Activated CD4-positive, alpha-beta T cell treated with anti-CD3 and anti-CD28 coated beads, Interleukin-2, amount 50 U/mL, for 48 hours (primary cell): Measurements from ENCODE around the gene LAMB4.

Experiments used
- DNase-seq, 2 experiments: peaks; one replicate each; pipeline ENCODE4 v3.0.0-alpha.2; 2020

The LAMB4 gene

DNA sequence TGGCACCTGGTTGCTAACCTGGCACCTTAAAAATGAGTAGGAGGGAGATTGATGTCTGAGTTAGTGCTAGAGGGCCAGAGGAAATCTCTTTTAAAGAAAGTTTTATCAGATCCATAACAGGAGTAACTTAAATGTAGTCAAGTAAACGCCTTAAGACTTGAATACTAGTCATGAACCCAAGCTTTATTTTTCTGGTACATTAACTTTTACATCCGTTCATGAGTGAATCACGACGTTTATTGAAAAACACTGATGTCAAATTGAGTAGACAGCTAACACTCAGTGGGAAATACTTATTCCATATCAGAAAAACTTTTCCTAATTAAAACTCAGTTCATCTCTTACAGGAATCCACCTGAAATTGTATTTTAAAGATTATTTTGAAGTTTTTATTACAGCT is 120.3 kb downstream of the LAMB4 start:
- DNase-seq = no peak

DNA sequence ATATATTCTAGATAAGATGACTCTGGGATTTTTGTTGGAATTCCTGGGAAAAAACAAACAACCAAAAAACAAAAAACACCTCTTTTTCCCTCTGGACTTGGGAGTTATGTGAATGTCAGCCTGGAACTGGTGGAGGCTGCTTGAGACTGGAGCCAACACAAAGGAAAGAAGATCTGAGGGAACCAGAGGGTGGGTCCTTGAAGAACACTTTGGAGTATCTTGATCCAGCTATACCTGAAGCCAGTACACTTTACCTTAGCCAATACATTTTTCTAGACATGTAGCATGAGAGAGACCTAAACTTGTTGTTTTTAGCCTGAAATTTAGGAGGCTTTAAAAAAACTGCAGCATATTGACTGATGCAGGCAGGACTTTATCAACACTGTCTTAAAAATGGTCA is 121.3 kb downstream of the LAMB4 start:
- no peak for DNase-seq

DNA sequence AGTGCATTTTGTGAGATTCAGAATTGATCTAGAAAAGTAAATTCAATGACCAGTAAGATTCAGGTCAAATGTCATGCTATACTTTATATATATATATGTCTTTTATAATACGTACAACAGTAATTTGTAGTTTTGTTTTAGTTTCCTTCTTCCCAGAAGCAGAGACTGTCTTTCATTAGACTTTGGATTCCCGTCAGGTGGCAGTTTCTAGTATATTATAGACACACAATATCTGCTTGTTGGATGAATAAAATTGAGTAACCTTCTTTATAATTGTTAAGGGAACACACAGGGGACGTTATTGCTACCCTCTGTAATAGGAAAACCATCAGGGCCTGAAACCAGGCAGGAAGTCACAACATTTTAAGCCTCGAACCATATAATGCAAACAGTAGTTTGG is 121.9 kb downstream of the LAMB4 start:
- no peak for DNase-seq

DNA sequence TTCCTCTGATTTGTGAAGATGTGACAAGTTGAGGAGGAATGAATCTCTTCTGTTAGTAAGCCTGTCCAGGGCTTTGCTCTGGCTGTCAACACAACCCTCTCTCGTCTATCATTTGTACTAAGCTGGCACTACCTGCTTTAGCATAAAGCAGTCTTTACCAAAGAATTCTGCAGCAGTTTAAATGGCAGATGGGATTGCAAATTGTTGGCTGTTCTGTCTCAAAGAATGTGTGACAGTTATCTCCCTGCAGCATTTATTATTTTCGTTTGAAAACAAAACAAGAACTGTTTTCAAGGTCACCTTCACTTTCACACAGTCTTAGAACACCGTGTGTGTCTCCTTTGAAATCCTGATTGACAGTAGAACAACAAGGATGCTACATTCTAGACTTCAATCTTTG is 122.4 kb downstream of the LAMB4 start:
- no peak for DNase-seq

DNA sequence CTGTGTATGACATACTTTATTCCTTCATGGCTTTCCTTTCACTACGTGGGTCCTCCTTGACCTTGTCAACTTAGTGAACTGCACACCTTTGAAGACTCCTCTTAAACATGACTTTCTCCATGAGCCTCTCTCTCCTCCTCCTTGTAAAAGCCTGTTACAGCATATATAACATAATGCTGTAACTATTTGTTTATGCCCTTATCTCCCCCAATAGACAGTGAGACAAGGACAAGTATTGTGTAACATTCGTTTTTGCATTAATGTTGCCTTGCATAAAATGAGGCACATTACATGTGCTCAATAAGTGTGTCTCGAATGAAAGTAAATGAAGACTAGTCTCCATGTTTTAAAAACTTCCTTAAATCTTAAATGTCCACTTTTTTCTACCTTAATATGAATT is 122.9 kb downstream of the LAMB4 start:
- DNase-seq = no peak

DNA sequence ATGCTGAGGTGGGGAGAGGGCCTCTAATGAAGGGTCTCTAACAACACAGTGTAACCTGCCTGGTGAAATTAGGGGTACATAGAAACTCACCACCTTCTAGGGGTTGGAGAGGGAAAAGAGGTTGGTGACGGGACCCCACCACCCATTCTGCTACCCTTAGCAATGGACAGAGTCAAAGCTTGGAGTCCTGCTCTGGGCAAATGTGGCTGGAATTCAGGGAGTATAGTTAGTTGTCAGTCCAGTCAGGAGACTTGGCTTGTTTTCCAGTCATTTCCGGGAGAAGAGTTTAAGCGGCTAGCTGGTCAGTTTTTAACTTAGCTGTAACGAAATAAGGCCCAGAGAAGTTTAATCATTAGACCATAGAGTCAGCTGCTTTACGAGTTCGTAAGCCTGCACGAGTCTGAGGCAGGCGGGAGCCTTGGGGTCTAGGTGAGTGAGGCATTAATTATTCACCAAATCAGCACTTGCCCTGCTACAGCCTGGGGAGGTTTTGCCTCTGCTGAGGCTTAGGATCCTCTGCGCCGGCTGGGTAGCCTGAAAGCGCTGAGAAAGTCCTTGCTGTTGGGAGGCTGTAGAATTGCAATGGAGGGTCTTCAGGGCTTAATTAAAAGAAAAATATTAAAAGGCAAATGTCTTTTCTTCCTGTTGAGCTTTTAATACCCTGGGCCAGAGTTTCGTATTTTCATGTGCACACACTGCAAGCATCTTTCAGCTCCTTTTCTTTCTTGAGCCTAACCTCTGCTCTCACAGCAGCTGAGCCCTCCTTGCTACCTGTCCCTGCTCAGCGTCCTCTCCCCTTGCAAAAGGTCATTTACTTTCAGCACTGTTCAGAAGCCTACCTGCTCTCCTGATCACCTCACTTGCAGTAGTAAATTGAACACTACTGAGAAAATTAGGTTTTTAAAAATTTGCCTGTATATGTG is 125.7 kb downstream of the LAMB4 start:
- no peak for DNase-seq

DNA sequence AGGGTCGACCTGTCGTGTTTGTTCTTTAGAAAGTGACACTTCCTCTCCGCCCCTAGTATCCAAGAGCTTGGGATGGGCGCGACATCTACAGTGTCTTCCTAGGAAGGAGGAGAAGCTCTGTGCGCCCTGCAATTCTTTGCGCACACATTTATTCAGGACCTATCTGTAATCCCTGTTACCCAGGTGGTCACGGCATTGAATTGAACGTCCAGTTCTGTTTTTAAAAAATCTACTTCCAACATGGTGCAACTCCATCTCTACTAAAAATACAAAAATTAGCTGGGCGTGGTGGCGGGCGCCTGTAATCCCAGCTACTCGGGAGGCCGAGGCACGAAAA is 126.6 kb downstream of the LAMB4 start:
- no peak for DNase-seq

DNA sequence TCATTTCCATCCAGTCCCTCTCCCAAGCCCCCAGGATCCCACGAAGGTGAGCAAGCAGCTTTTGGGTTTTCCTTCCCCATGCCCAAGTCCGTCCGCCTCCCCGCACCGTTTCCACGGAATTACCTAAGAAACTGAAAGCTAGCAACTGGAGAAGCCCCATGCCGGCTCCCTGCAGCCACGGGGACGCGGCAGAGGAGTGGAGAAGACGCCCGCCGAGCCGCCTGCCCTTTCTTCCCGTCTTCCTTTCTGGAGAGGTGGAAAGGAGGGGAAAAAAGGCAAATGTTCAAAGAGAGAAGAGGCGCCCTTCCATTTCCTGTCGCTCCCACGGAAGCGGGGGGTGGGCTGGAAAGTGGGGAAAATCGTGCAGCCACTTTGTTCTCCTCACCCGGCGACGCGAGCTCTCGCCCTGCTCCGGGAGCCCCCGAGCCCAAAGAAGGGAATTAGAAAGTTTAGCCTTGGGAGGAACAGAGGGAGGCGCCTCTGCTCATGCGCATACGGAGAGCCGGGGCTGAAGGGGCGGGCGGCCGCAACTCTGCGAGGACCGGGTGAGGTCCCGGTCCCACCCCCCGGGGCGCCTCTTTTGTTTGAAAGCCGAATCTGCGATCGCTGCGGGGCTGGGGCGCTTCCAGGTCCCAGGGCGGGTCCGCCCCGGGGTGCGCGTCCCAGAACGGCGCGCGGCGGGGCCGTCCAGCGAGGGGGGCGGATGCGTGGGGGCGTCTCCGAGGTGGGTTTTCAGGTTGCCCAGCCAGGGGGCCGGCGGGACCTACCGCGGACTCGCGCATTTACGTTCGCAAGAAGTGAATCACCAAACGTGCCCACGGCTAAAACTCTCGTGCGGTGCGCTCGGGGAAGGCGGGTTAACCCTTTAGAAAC is 127.2 kb downstream of the LAMB4 start, which contains the start of gene LAMB1:
TSS of gene LAMB1 (minus strand) at position 436 of the 873 bp plus-strand sequence. CDS start at position 160, 276 bp downstream.
- peak; percentile 11 to 14 for DNase-seq

DNA sequence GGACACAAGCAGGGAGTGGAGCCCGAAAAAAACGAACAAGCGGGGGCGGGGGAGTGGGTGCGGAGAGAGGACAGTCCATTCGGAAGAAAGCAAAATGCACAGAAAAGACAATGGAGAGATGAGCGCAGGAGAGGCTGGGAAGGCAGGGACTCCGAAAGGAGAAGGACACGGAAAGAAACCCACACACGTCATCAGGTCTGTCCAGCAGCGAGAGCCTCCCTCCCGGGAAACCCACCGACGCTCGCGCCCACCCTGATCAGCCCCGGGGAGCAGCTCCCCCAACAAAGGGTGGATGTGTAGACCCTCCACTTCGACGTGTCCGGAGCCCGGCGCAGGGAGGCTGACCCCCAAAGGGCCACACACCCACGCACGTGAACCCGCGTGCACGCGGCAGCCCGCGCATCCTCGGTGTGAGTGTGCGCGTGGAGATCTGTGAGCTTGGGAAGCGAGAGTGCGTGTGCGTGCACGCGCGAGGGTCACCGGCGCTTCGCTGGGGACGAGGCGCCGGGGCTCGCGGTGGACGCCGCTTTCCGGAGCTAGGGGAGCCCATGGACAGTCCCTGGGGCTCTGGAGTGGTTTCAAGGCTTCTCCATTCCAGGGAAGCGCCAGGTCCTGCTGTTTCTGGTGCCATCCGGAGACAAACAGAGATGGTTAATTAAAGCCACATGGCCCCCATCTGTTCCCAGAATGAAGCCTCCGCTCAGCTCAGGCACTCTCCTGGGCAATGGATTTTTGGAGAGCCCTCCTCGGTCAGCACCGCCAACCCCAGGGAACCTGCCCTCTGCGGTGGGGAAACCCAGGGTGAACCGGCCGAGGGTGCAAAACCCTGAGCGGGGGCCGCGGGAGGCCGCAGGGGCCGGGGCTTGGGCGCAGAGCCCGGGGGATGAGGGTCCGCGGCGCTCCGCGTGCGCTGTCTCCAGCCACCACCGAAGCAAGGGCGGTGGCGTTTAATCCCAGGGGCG is 128.1 kb downstream of the LAMB4 start:
- DNase-seq = peak in 1 of 2 experiments; percentile 5

DNA sequence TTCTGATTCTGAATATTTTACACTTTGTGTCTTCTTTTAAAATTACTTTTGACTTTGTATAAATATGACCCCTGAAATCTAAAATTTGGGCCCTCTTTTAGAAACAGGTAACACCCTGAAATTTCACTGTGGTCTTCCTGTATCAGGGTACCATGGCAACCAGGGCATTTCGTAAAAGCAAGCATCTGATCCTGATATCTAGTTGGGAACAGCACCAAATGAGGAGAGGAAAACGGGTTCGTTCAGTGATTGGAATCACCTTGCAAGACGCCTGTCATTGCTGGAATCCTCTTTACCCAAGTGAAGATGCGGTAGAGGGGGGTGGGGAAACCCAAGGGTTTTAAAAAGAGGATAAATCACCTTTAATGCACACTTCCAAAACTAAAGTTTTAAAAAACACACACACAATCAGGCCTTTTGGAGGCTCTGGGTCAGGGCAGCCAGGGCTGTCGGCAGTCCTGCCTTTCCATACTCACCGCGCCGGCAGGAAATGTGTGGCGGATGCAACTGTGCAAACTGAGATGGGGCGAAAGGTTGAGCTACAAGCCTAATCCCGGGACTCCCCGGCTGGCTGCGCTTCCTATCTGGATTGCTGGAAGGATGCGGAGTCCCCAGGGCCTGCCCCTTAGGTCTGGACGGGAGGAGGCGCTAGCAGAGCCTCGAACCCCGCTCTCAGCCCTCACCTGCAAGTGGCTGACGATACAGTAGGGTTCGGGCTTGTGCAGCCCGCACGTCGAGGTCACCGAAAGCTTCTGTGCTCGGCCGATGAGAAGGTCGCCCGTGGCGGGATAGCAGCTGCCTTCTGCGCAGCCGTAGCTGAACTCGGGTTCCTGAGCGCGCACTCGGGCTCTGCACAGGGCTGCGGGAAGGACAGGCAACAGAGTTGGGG is 129.0 kb downstream of the LAMB4 start:
- peak; percentile 5 to 6 for DNase-seq

DNA sequence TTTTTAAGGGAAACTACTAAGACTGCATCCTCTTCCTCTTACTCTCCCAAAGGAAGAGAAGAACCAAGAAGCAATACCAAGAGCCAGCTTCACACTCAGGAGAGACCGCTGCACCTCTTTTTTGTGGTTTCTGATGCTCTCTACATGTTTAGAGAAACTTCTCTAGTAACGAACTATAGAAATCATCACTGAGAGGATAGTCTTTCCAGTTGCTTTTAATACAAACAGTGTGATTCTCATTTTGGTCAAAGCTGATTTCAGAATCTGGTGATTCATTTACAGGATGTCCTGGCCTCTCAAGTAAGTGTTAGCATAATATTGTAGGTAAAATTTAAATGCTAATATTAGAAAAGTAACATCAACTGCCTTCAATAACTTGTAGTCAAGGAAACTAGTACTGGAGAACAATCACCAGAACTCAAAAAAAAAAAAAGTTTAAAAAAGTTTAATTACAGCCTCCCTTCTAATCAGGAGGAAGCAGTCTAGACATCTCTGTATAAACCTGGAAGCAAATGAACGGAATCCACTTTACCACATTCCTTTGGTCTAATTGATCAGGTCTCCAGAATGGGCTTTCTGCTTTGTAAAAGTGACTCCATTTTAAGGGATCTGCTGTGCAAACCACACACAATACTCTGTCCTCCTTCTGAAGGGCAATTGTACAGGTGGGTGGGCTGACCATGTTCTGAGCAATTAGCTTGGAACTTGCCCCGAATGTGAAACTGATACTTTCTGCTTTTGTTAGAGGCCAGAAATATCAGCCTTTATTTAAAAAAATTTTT is 130.2 kb downstream of the LAMB4 start:
- DNase-seq = no peak

DNA sequence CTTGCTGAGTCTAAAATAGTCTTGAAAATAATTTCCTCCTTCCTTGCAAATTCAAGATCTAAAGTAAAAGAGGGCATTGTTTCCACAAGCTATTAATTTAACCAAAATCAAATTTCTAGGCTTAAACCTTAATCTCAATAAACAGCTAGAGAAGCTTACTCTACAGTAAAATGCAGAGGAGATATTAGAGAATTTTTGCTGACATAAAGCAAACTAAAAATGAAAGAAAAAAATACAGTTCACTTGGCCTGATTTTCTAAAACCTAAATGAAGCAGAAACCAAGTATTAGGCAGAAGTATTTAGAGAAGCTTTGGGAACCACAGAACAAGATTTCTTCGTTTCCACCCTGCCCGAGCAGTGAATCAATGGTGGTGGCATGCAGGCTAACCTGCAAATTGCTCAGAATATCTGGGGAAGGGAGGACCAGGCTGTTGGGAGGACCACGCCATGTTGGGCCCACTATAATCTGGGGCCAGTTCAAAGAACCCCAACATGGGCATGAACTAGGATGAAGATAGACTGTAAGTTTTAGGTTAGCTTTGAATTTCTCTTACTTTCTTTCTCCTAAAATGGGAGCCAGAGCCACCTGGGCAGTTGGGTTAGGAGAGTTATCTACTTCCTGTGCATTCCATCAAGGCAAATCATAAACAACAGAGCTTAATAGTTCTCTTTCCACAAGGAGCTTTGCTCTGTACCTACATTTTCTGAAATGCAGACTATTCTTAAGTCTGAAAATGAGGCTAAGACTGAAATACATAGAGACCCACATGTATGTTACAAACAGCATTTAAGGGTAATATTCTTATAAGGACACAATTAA is 131.3 kb downstream of the LAMB4 start:
- no peak for DNase-seq

DNA sequence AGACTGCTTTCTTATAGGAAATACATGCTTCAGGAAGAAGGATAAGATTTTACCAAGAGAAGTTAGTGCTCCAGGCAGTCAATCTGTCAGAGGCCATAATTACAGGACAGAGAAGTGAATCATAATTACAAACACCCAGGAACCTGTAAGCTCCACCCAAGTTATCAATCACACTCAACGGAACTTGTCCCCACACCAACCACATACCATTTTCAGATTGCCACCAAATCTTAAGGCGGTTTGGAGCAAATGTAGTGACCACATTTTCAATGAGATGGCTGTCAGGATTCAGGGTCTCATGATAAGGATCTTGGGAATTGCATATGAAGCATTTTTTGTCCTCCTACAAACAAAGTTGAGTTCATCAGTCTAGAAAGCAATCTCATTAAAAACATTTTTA is 132.0 kb downstream of the LAMB4 start:
- no peak for DNase-seq

DNA sequence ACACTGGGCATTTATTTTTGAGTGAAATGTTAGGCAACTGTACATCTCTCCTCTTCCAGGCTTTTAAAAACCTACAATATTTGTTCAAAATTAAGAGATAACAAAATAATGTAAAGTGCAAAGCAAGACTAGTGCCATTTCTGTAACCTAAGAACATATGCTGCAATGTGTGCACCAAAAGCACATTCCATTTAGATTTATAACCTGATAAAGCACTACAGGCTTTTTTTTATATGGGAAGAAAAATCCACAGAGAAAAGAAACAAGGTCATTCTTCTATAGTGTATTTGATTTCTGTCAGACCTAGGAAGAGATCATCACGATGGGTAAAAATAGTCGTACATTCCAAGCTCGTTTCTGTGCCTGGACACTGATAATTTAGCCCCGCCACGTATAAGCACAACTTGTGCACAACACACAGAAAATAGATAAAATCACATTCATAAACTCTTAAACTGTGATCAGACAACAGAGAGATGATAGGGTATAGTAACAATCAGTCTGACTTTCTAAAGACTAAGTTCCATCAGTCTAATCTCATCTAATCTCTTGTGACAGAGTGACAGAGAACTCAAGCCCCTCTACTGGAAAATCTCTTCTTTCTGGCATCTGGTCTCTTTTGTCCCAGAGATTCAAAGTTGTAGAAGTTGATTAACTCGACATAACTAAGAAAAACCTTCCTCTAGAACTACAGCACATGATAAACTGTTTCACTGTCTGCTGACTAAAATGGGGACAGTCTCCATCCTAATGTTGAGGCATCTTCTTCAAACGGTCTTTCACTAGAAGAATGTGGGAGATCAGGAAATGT is 133.9 kb downstream of the LAMB4 start:
- DNase-seq = no peak

DNA sequence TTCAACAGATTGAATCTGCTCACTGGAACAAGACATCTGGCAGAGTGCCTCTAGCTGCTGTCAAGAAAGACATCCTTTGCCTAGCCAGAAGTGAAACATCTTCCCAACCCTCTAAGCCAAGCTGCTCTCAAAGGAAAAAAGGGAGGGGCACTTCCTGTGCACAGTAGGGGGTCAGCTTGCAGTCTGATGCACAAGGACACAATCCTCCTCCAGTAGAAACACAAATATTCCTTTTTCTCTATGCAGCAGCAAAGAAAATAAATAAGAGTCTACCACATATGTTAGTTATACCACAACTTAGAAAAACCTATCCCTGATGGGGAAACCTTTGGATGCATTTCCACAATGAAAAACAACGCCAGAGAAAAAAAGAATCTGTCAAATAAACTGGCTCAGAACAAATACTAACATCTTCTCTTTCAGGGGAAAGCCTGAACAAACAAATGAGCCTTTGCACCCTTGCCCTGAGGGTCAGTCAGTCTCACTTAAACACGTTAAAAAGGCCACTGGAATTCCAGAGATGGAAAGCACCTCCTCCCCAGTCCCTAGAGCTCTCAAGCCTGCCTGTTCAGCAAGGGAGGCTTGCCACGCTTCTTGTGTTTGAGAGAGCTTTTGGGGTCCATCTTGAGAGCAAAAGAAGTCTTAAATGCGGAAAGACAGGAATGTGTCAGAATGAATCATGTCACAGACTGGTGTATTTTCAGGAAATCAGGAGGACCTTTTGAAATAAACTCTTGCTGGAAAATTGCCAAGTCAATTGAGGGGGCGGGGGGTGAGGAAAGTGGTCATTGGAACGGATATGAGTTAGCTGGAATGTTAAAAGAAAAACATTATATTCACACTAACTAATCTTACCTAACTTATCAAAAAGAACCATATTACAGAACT is 134.7 kb downstream of the LAMB4 start:
- DNase-seq = no peak

DNA sequence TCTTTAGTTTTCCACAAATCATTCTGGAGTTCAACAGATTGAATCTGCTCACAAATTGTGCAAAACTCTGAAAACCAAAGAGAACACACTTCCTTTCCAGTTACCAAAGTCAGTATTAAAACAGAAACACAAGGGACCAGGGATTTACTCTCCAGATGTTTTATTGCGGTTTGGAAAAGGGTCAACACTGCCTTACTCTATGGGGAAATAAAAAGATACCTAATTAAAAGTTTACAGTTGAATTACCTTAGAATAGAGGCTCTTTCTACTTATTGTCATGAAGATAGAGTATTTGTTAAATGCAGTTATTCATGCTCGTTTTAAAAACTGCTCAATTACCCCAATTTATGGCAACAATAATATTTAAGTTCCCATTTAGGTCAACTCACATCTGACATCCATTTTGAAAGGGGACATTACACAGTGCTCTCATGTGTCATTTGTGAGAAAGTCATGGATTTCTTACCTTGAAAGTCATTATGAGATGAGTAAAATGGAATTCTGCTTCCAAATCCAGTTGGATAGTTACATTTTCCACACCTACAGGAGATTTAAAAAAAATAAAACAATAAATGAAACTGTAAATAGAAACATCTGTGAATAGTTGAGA is 135.6 kb downstream of the LAMB4 start:
- DNase-seq = no peak

DNA sequence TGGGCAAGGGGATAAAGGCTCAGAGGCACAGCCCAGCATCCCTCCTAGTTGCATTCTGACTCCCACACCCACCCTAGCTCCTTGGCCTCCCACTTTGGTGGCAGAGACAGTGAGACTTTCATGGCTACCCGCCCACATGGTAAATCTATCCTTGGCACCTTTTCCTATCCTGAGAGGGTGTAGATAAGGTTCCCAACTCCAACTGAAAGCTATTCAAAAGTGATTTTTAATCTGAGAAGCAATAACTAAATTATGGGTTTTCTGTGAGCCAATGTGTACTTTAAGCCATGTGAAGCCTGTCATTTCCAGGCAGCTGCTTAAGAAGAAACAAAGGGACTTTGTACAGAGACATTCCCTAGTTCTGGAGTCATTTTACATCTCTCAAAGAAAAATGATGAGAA is 136.3 kb downstream of the LAMB4 start:
- no peak for DNase-seq
